B cell (primary cell): ENCODE results near the gene PCDHGA8.
"Not testable (repeated sequence)": the region's sequence is repeated elsewhere in the genome, so short reads cannot be mapped to it uniquely, and the experiment has no call there.

Experiments used
- EZH2 ChIP-seq: IDR thresholded peaks from 2 replicates; pipeline ENCODE4 v1.6.1; 2012; ENCODE audit warnings: borderline replicate concordance, low read depth, mild to moderate bottlenecking, moderate library complexity, low read length; ENCODE audit not compliant: insufficient read depth, poor library complexity, severe bottlenecking
- TF ChIP-seq, protein P1 (sequence below): fragments of 200-600 bp; IDR thresholded peaks from one replicate; pipeline ENCODE4 v1.8.0; 2022; ENCODE audit warnings: antibody characterized with exemption, mild to moderate bottlenecking

DNA sequence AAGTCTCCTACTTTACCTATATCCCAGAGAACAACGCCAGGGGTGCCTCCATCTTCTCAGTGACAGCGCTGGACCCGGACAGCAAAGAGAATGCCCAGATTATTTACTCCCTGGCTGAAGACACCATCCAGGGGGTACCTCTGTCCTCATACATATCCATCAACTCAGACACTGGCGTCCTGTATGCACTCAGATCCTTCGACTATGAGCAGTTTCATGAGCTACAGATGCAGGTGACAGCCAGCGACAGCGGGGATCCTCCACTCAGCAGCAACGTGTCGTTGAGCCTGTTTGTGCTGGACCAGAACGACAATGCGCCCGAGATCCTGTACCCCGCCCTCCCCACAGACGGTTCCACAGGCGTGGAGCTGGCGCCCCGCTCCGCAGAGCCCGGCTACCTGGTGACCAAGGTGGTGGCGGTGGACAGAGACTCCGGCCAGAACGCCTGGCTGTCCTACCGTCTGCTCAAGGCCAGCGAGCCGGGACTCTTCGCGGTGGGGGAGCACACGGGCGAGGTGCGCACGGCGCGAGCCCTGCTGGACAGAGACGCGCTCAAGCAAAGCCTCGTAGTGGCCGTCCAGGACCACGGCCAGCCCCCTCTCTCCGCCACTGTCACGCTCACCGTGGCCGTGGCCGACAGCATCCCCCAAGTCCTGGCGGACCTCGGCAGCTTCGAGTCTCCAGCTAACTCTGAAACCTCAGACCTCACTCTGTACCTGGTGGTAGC is 22.3 kb downstream of the PCDHGA8 start:
- not testable (repeated sequence) for TF ChIP-seq EZH2
- TF ChIP-seq, protein P1, sequence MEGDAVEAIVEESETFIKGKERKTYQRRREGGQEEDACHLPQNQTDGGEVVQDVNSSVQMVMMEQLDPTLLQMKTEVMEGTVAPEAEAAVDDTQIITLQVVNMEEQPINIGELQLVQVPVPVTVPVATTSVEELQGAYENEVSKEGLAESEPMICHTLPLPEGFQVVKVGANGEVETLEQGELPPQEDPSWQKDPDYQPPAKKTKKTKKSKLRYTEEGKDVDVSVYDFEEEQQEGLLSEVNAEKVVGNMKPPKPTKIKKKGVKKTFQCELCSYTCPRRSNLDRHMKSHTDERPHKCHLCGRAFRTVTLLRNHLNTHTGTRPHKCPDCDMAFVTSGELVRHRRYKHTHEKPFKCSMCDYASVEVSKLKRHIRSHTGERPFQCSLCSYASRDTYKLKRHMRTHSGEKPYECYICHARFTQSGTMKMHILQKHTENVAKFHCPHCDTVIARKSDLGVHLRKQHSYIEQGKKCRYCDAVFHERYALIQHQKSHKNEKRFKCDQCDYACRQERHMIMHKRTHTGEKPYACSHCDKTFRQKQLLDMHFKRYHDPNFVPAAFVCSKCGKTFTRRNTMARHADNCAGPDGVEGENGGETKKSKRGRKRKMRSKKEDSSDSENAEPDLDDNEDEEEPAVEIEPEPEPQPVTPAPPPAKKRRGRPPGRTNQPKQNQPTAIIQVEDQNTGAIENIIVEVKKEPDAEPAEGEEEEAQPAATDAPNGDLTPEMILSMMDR = not testable (repeated sequence)
